Inflammatory macrophage treated with lipopolysaccharide for 4 hours (primary cell): ENCODE results near the gene RPTOR.
"Not testable (repeated sequence)": the region's sequence is repeated elsewhere in the genome, so short reads cannot be mapped to it uniquely, and the experiment has no call there.

Experiments used
- DNase-seq: peaks from one replicate; pipeline ENCODE4 v3.0.0-alpha.2; 2020

Gene RPTOR

DNA sequence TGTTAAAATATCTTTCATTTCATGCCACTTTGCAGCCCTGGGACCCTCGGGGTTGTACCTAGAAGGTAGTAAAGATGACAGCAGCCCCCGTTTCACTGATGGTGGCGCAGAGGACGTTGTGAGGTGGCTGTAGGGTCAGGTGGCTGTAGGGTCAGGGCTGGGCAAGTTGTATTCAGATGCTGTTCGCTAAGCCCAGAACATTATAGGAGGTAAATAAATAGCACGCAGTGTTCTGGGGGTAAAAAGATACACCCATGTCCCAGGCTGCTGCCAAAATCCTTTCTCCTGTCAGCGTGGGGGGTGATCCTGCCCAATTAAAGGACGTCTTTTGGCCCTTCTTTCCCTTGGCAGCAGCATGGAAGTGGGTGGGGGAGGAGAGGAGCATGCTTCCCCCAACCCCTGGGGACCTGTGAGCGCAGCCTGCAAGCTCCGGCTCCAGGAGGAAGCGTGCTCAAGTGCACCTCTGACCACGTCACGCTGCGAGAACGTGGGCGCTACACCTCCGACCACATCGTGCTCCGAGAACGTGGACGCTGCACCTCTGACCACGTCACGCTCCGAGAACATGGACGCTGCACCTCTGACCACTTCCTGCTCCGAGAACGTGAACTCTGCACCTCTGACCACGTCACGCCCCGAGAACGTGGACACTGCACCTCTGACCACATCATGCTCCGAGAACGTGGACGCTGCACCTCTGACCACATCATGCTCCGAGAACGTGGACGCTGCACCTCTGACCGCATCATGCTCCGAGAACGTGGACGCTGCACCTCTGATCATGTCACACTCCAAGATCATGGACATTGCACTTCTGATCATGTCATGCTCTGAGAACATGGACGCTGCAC lies 182.1 kb downstream of the RPTOR start:
- no peak for DNase-seq

DNA sequence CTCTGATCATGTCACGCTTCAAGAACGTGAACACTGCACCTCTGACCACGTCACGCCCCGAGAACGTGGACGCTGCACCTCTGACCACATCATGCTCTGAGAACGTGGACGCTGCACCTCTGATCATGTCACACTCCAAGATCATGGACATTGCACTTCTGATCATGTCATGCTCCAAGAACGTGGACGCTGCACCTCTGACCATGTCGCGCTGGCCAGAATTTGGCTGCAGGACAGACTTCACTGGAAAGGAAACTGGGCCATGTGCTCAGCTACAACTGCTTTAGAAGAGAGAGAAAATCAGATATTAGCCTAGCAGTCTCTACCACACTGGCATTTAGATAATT lies 182.7 kb downstream of the RPTOR start:
- DNase-seq, result no peak

DNA sequence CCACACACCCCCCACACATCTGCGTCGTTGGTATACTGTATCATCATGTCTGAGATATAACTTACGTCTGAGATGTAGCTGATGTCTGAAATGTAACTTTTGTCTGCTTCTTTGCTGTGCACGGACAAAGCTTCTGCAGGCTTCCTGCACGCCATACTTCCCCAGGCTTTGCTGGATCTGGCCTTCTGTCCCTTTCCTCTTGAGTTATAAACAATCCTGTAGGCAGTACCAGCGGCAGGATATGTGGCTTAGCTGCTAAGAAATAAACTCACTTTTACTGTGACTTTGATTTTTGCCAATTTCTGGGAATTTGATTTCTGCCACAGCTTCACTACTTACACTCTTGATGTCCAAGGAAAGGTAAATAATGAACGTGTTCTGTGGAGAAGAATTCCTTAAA lies 184.4 kb downstream of the RPTOR start:
- no peak for DNase-seq

DNA sequence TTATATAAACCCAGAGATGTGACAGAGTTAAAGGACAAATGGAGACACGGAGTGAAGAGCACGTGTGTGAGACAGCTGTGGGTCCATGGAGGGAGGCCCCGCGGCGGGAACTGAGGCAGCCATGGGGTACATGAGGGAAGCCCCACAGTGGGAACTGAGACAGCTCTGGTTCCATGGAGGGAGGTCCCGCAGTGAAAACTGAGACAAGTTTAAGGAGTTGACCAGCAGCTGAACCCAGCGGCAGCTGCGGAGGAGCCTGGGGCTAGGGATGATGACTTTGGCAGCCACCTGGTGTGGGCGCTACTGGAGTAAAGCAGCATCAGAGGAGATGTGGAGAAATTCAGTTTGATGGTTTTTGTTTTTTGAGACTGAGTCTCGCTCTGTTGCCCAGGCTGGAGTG lies 185.1 kb downstream of the RPTOR start:
- DNase-seq, result no peak

- DNase-seq, result no peak
Observed at GRCh38 chr17:80730739-80731138, 186.1 kb downstream of the RPTOR start.

DNA sequence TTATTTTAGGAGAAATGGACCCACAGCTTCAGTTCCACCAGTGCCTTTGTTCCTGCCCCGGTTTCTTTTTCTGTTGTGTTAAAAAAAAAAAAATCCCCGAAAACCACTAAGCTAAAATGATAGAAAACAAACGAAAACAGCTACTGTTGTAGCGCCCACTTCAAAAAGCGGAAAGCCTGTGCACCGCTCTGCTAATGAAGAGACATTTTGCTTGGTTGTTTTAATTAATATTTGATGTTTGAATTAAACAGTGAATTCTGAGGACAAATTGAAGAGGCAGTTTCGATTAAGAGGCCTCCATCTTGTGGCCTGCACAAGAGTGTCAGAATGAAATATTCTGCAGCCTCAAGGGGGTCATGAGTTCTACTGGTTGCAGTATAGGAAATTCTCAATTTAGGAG lies 186.7 kb downstream of the RPTOR start:
- DNase-seq, result no peak

GRCh38 chr17:80732268-80732667 lies 187.6 kb downstream of the RPTOR start:
- no peak for DNase-seq

DNA sequence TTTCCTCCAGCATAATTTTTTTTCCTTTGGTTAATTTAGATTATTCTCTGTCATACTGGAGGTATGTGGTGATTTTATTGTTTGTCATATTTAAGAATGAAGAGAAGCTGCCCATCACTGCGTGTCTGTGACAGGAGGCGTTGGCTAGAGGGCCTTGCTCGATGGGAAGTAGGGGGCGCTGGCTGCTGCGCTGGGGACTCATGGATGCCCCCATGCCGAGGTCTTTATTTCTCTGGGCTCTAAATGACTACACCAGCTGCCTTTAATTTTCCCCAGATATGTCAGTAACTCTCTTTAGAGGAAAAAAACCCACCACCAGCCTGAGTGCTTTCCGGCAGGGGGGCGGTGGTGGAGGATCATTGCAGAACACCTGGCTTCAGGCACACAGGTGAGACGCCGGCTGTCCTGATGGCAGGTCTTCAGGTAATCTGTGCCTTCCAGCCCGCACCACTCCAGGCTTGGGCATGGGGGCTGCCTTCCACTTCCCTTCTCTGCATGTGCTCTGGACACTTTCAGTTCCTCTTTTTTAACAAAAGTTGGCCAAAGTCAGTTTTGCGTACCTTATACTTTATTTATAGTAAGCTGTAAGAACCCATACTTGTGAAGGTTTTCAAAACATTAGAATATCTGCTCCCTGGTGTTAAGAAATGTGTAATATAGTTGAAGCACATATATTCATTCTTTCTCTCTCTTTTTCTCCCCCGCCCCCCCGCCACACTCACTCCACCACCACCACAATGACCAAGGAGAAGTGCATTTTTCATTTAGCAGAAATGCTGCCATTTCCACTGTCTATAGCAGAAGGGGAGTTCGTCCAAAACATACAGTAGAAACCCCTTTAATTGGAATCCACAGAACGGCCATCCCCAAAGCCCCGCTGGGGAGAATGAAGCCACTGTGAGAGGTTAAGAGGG lies 192.7 kb downstream of the RPTOR start:
- DNase-seq, result peak; percentile 70

DNA sequence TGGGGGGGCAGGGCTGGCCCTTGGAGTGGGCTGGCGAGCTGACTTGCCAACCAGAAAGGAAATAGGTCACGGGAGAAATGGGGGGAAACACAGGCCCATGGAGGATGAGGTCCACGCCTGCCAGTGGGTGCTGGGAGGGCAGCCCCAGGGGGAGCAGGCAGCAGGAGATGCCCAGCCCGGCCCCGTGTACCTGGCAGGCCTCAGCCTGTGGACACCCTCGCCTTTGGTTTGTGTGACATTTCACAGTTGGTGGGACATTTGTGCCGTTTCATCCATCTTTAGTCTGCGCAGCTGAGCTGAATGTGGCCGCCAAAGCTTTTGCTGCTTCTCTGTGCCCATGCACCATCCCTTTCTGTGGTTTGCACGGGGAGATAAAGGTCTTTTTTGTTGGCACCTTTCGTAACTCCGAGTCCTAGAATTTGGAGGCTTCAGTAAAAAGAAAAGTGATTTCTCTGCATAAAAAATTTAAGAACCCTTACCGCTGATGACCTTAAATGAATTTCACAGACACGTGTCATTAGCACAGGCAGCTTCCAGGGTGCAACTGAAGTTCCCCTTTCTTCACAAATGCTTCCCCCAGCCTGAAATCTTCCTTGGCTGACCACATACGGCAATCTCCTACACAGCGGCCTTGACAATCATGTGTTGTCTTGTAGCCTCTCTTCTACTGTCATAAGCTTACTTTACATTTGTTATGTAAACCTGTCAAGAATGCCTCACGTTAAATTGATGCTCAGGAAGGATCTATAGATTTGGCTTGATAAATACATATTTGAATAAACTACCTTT lies 193.6 kb downstream of the RPTOR start:
- peak; percentile 83 for DNase-seq

GRCh38 chr17:80738987-80739730 lies 194.5 kb downstream of the RPTOR start:
- no peak for DNase-seq

GRCh38 chr17:80740141-80740540 lies 195.5 kb downstream of the RPTOR start:
- peak; percentile 24 for DNase-seq

- no peak for DNase-seq
Observed at GRCh38 chr17:80742091-80742490, 197.5 kb downstream of the RPTOR start.

DNA sequence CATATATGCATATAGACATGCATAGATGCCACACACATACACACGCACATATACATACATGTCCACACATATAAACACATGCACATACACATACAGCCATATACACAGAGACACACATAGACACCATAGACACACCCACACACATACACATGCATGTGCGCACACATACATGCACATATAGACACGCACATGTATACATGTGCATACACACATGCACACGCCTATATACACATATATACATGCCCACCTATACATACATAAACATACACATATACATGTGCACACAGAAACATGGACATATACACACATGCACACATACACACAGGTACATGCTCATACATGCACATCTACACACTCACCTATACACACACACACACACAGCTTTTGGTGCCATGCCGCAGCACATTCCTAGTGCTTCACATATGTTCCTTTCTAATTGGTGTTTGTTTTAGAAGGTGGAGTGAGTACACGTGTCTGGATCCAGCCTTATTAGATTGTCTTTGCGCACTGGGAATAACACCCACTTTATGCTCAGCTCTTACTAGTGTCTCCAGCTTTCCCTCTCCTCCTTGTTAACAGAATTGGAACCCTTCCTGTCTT lies 198.0 kb downstream of the RPTOR start:
- DNase-seq, result no peak

GRCh38 chr17:80743181-80743771 lies 198.6 kb downstream of the RPTOR start:
- peak; percentile 15 for DNase-seq

- not testable (repeated sequence) for DNase-seq
Observed at GRCh38 chr17:80743973-80744372, 199.3 kb downstream of the RPTOR start.

DNA sequence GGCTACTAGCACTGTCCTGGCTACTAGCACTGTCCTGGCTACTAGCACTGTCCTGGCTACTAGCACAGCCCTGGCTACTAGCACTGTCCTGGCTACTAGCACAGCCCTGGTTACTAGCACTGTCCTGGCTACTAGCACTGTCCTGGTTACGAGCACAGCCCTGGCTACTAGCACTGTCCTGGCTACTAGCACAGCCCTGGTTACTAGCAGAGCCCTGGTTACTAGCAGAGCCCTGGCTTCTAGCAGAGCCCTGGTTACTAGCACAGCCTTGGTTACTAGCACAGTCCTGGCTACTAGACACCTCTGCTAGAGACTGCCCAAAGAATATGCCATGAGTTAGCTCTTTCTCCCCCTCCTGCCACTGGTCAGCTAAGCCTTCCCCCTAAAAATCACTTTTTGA lies 200.1 kb downstream of the RPTOR start:
- DNase-seq, result not testable (repeated sequence)

DNA sequence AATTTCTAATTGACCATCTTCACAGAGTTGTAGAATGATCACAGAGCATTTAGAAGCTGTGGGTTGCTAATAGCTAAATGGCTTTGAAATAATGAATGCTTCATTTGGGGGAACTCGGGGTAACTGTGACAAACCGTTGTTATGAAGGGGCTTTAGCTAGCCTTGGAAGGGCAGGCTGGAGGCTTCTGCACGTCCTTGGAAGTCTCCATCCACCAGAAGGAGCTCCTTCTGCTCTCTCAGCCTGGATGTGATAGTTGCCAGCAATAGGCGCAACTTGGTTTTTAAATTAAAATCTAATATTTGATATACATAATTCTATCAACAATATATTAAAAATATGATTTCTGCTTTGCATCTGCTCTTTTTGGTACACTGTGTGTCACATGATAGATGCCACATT lies 200.5 kb downstream of the RPTOR start:
- no peak for DNase-seq

DNA sequence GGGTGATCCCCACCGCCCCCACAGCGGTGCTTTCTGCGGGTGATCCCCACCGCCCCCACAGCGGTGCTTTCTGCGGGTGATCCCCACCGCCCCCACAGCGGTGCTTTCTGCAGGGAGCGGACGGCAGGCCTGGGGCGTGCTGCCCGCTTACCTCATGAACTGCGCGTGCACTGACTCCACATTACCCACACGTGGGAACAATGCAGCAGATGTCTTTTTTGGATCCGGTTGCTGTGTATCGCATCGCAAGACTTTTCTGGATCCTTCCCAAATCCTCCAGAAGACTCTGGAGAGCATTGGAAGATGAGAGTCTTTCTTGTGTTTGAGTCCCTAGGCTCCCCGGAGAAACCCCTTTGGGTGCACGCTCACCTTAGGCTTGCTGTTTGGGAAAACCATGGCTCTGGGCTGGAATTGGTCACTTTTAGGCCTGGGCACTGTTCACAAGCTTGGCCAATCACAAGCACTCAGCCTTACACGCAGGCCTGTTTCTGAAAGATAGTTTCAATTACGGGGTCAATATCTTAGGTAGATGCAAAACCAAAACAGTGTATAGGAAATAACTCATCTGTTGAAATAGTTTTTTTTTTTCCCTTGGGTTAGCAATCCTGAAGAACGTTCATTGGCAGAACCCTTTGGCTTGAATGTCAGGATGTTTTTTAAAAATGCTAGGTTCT lies 201.8 kb downstream of the RPTOR start:
- DNase-seq, result no peak

GRCh38 chr17:80747469-80747868 lies 202.8 kb downstream of the RPTOR start:
- DNase-seq, result no peak

DNA sequence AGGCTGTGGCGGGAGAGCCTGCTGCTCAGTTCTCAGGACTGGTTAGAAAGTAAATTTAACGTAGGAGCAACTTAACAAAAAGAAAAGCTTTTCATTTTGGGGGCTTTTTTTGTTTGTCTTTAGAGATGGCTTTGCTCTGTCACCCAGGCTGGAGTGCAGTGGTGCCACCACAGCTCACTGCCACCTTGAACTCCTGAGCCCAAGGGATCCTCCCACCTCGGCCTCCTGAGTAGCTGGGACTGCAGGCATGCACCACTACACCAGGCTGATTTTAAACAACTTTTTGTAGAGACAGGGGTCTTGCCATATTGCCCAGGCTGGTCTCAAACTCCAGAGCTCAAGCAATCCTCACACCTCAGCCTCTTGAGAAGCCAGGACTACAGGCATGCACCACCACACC lies 205.0 kb downstream of the RPTOR start:
- DNase-seq, result no peak

- no peak for DNase-seq
Observed at GRCh38 chr17:80750263-80750662, 205.6 kb downstream of the RPTOR start.
